OCI-LY1 (cell line): ENCODE results near the gene CANT1.

Experiments
- CTCF ChIP-seq: fragments of 200-600 bp; sonication (generic), shearing (Covaris generic); IDR thresholded peaks from 2 replicates; pipeline ENCODE4 v1.5.1; 2017; ENCODE audit warnings: mild to moderate bottlenecking, antibody characterized with exemption, low read length, moderate library complexity, mixed read lengths
- EZH2 ChIP-seq: fragments of 200-600 bp; sonication (generic), shearing (Covaris generic); IDR thresholded peaks from 2 replicates; pipeline ENCODE4 v1.8.0; 2017; ENCODE audit warnings: borderline replicate concordance, mixed run types, mild to moderate bottlenecking, antibody characterized with exemption, low read length, moderate library complexity, mixed read lengths

GRCh38 chr17:79027925-79028491 is 18.4 kb upstream of the CANT1 start:
- no peak for TF ChIP-seq CTCF
- no peak for TF ChIP-seq EZH2
